MG63 (cell line): ENCODE measurements around the gene RASEF. TPM values are rescaled to one million over a fixed set of nuclear protein-coding genes. Genes with fewer than 3 reads are reported as not detected.

Experiments used
- DNase-seq: peaks from one replicate; pipeline ENCODE4 v3.0.0-alpha.2; 2020
- H3K27me3 ChIP-seq: fragments of 250-450 bp; sonication (Bioruptor Pico); 2 replicates; pipeline ENCODE4 v1.5.1; 2020; ENCODE audit warnings: mild to moderate bottlenecking, moderate library complexity
- H3K36me3 ChIP-seq: fragments of 250-450 bp; sonication (Bioruptor Pico); 2 replicates; pipeline ENCODE4 v1.5.1; 2020; ENCODE audit warnings: mild to moderate bottlenecking, moderate library complexity
- H3K4me3 ChIP-seq: fragments of 250-450 bp; sonication (Bioruptor Pico); 2 replicates; pipeline ENCODE4 v1.5.1; 2020; ENCODE audit warnings: mild to moderate bottlenecking, moderate library complexity
- H3K9me3 ChIP-seq: fragments of 250-450 bp; sonication (Bioruptor Pico); 2 replicates; pipeline ENCODE4 v1.5.1; 2020; ENCODE audit warnings: mild to moderate bottlenecking, moderate library complexity
- total RNA-seq: library from RNA; depleted of rRNA; stranded (reverse); fragments of >200 nt; shearing (Covaris generic); gene quantifications from 2 replicates; pipeline ENCODE4 v1.2.3, GENCODE V29; 2014; ENCODE audit warnings: low replicate concordance

RASEF gene
- total RNA-seq, 1 experiment from 2014 or later, result 0.92 TPM

DNA sequence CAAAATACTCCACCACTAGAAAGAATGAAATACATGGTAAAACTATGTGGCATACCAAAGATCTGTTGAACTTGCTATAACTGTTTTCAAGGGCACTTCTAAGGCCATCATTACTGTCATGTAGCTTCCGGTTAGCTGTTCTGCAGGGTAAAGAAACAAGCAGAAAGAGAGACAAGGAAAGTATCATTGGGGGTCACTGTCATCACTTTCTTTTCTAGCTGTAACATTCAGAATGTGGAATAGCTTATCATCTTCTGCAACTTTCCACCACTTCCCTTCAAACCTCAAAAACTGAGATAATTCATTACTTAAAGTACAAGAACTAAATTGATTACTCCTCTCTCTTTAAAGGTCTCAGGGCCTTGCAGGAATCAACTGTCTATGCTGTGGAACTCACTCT lies 57.6 kb downstream of the RASEF start:
- DNase-seq, result no peak
- Histone ChIP-seq H3K4me3 (no peak overlapping the region), H3K36me3 (no peaks in the 10 kb centered on the region), H3K27me3 (no peaks in the 10 kb centered on the region), H3K9me3 (no peaks in the 10 kb centered on the region)

DNA sequence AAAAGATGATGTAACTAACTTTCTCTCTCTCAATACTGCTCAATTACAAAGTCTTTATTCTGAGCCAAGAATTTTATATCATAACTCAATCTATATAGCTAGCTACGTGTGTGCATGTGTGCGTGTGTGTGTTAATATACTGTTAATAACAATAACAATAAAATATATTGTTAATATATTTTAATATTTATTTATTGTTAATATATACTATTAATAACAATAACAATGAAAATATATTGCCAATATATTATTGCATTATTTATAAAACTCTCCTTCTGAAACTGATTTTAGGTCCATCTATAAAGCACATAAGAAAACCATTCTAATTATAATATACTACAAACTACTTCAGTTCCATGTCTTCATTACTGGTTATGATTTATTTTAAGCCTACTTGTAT lies 60.6 kb downstream of the RASEF start:
- no peaks in the 10 kb centered on the region for H3K36me3 ChIP-seq
- no peaks in the 10 kb centered on the region for H3K9me3 ChIP-seq
- no peak for DNase-seq
- H3K4me3 ChIP-seq, result no peak overlapping the region
- H3K27me3 ChIP-seq, result no peaks in the 10 kb centered on the region

DNA sequence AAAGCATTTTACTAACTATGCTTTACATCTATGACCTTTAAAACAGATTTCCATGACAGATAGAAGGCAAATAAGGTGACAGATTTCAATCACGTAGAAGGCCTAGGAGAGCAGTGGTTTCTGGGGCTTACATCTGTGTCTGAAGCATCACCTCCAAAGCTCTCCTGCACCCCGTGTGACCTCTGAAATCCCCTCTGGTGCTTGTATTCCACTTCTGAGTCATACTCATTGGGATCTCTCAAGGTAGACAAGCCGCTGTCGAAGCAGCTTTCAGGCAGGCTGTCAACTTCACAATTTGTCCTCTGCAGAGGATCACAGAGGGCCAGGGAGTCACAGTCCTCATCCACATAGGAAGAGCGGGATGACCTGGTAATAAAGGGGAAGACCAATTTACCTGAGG lies 62.2 kb downstream of the RASEF start:
- Histone ChIP-seq H3K9me3 (no peaks in the 10 kb centered on the region), H3K4me3 (no peak overlapping the region), H3K27me3 (no peaks in the 10 kb centered on the region), H3K36me3 (no peaks in the 10 kb centered on the region)
- no peak for DNase-seq

DNA sequence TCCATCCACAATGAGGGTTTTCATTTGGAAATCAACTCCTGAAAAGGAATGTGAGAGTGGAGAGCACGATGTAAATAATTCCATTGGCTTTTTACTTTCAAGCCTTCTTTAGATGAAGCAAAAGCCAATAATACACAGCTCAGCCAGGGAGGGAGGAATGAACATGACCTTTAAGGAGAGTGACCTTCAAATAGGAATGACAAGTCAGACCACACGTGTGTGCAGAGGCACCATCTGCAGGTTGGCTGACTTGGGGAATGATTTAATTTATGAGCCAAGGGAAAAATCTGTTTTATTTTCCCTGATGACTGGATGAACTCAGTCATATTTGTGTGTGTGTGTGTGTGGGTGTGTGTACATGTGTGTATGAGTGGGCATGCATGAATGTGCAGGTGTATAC lies 64.5 kb downstream of the RASEF start:
- Histone ChIP-seq H3K9me3 (no peaks in the 10 kb centered on the region), H3K4me3 (no peak overlapping the region), H3K27me3 (no peaks in the 10 kb centered on the region), H3K36me3 (no peaks in the 10 kb centered on the region)
- no peak for DNase-seq

DNA sequence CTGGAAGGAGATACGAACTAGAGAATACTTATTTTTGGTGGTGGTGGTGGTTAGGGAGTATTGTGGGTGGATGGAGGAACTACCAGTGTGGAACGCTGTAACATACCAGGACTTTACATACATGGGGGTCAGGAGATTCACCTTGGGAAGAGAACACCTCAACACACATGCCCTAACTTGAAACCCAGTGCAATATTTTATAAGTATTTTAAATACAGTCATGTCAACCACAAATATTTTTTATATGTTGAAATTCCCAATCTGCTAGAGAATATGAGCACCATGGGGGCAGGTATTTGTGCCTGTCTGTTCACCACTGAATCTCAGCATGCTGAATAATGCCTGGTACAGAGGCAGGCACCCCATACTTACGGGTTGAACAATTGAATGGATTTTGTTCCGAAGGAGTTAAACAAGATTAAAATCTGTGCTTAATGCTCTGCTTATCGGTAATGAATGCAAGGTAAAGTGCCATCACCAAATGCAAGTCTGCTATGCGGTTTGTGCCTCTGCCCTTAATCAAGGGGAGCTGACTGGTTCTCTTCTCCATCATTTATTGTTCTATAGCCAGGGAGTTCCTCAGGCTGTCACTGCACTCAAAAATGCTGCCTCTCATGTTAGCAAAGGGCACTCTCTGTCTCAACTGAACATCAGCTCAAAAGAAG lies 65.3 kb downstream of the RASEF start:
- no peak for DNase-seq
- H3K9me3 ChIP-seq, result no peaks in the 10 kb centered on the region
- H3K27me3 ChIP-seq, result no peaks in the 10 kb centered on the region
- H3K36me3 ChIP-seq, result no peaks in the 10 kb centered on the region
- no peak overlapping the region for H3K4me3 ChIP-seq

DNA sequence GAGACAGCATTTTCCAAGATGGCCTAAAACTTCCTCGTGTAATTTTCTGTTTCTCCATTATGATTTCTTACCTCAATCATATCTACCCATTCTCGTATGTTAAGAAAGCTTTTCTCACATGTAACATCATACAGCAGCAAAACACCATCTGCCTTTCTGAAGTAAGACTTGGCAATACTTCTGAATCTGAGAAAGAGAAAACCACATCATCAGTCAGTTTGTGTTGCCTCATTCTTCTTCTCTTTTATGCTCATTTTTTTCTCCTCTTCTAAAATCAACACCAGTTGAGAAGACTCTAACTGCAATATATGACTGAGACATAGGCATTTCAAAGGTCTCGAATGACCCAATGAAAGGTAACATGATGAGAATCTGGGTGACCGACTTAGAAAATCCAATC lies 66.0 kb downstream of the RASEF start:
- H3K4me3 ChIP-seq, result no peak overlapping the region
- H3K9me3 ChIP-seq, result no peaks in the 10 kb centered on the region
- no peaks in the 10 kb centered on the region for H3K27me3 ChIP-seq
- no peak for DNase-seq
- H3K36me3 ChIP-seq, result no peaks in the 10 kb centered on the region

DNA sequence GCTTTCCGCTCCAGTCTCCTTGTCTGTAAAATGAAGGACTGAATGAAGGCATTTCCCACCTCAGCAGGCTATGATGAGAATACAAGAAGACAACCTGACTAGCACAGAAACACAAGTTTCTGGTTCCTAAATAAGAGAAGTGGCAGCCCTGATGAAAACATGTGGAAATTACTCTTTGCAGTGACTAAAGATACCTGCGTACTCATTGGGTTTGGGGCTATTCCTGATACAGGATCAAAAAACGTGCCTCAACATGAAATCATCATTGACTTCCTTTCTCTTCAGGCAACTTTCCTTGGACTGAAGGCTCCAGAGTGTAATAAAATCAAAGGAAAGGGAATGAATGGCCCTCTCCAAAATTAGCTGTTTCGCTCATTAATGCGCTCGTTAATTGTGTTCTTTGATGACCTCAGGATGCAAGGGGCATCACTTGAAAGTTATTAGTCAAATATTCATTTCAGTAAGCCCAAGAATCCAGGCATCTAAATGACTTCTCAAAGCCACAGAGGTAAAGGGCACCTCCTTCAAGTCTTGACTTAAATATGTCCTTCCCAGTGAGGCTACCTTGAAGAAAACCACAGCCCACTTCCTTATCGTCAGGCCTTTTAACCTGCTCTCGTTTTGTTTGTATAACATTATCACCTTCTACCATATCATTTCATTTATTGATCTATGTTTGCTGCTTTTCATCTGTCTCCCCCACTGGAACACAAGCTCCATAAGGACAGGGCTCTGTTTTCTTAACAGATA lies 68.9 kb downstream of the RASEF start:
- Histone ChIP-seq H3K4me3 (no peak overlapping the region), H3K9me3 (no peaks in the 10 kb centered on the region), H3K36me3 (no peaks in the 10 kb centered on the region), H3K27me3 (no peaks in the 10 kb centered on the region)
- no peak for DNase-seq

DNA sequence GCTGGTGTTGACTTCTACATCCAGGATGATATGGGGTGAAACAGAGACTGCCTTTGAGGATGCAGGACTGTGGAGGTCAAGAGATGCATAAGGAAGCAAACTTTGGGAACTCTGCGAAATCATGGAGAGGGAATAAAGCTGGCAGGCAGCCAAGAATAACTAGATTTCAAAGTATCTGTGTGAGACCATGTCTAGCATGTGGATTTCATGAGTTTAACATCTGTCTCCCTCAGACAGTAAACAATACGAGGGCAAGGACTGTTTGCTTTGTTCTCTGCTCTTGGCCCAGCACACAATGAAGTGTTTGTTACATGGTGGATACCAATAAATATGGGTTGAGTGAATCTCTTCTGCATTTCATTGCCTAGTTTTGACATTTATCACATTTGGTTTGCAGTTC lies 71.3 kb downstream of the RASEF start:
- Histone ChIP-seq H3K27me3 (no peaks in the 10 kb centered on the region), H3K36me3 (no peaks in the 10 kb centered on the region), H3K4me3 (no peak overlapping the region), H3K9me3 (no peaks in the 10 kb centered on the region)
- DNase-seq, result no peak

DNA sequence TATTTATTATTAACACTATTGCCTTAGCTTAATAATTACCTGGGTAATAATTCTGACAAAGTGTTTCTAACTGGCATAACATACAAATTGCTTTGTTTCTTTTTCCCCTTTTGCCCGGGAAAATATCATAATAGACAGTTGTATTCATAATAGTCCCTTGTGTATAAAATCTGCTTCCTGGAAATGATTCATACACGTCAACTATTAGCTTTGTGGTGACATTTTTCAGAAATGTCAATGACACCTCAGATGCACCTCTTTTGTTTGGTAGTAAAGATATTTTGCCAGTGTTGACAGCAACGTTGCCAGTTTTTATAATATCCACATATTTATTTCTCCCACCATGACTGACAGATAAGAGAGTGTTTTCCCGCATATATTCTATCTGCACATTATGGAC lies 73.0 kb downstream of the RASEF start:
- no peaks in the 10 kb centered on the region for H3K36me3 ChIP-seq

DNA sequence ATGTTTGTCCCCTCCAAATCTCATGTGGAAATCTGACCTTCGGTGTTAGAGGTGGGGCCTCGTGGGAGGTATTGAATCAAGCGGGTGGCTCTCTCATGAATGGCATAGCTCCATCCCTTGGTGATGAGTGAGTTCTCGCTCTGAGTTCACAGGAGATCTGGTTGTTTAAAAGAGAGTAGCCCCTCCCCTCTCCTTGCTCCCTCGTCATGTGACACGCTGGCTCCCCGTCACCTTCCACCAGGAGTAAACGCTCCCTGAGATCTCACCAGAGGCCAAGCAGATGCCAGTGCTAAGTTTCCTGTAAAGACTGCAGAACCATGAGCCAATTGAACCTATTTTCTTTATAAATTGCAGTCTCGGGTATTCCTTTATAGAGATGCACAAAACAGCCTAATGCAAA lies 74.5 kb downstream of the RASEF start:
- H3K36me3 ChIP-seq, result no peaks in the 10 kb centered on the region
- DNase-seq, result no peak
- no peaks in the 10 kb centered on the region for H3K9me3 ChIP-seq
- no peaks in the 10 kb centered on the region for H3K27me3 ChIP-seq
- no peak overlapping the region for H3K4me3 ChIP-seq

More for the DNA sequence above, 73.0 kb downstream of the RASEF start:
- Histone ChIP-seq H3K9me3 (no peaks in the 10 kb centered on the region), H3K4me3 (no peak overlapping the region), H3K27me3 (no peaks in the 10 kb centered on the region)
- DNase-seq, result no peak

DNA sequence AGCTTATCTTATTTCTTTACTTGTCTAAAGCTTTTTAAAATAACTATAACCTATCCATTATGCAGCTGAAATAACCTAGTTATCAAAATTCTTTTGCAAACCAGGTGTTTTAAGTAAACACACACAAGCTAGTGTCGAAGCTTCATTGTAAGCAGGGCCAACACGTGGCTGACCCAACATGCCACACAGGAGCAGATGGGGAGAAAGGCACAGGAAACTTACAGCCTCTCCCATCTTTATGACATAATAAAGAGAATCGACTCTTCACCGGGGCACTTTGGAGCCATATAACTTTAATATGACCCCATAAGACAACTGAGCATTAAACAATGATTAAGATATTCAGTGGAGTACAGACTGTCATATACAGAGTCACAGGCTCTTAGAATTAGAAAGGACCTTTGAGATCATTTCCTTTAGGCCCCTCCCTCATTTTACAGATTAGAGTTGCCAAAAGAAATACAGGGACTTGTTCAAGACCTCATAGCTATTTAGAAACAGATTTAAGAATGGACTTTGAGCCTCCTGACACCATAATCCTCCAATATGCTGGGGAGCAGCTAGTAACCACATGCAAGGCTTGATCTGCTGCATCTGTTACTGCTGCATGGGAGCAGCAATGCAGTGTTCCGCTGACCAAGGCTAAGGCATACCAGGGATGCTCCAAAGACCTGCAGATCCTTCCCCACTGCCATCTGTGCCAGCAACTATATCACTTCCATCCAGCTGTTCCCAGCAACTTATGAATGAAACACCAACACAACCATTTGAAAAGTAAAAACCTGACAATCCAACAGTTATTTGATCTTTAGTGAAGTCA lies 75.4 kb downstream of the RASEF start:
- H3K36me3 ChIP-seq, result no peaks in the 10 kb centered on the region
- DNase-seq, result no peak
- H3K27me3 ChIP-seq, result no peaks in the 10 kb centered on the region
- no peaks in the 10 kb centered on the region for H3K9me3 ChIP-seq
- no peak overlapping the region for H3K4me3 ChIP-seq

DNA sequence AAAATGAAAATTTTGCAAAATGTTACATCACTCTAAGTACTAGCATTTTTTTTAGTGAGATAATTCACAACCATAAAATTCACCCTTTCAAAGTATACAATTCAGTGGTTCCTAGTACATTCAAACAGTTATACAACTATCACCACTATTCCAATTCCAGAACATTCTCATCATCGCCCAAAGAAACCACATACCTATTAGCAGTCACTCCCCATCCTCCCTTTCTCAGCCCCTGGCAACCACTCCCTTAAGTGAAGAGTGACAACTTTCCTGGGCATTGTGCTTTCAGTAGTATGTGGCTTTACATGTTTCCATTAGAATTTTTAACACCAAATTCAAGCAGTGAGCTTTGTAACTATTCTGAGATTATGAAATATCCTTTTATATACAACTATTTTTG lies 81.4 kb downstream of the RASEF start:
- Histone ChIP-seq H3K36me3 (no peaks in the 10 kb centered on the region), H3K4me3 (no peak overlapping the region), H3K9me3 (no peaks in the 10 kb centered on the region), H3K27me3 (no peaks in the 10 kb centered on the region)
- DNase-seq, result no peak

DNA sequence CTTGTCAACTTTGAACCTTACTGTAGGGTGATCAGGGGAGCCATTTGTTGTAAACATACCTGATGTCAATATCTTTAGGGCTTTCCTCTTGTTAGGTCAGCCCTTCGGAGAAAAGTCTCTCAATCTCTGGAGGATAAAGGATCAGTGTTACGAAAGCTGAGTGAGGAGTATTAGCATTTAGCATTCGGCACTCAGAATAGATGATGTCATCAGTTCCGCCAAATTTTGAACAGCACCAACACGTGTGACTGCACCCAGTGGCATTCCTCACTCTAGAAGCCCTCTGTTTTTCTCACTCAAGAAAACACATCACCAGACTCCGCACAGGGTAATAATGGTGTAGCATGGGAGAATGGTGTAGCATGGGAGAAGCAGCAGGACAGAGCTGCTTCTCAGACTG lies 87.8 kb downstream of the RASEF start:
- Histone ChIP-seq H3K36me3 (no peaks in the 10 kb centered on the region), H3K9me3 (no peaks in the 10 kb centered on the region), H3K4me3 (no peak overlapping the region), H3K27me3 (no peaks in the 10 kb centered on the region)
- no peak for DNase-seq

DNA sequence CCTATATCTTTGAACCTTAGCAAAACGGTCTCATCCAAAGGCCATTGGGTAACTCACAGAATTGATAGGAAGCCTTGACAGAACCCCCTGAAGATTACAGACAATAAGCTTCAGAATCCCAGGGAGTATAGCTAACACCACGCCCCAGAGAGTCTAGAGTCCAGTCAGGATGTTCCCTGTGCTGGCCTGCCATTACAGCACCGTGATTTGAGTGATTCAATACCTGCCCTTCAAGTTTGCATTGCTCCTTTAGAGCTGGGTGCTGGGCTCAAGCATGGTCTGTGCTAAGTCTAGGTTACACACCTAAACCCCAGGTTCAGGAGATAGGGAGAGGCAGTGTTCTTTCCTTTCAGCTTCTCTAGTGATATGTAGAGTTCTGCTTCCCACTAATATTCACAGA lies 90.5 kb downstream of the RASEF start:
- H3K27me3 ChIP-seq, result no peaks in the 10 kb centered on the region
- no peak for DNase-seq
- H3K9me3 ChIP-seq, result no peaks in the 10 kb centered on the region
- no peak overlapping the region for H3K4me3 ChIP-seq
- H3K36me3 ChIP-seq, result no peaks in the 10 kb centered on the region

DNA sequence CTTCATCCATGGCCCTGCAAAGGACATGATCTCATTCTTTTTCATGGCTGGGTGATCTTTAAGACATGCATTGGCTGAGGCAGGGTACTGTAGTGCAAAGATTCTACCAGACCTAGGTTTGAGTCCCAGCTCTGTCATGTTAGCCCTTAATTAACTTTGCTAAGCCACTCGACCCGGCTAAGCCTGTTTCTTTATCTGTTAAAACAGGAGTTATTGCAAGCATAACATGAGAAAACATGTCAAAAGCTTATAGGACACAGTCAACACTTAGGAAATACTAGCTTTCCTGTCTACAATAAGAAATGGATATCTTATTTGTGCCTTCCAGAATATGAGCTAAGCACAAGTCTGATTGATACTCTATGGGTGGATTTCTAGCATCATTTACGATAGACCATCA lies 92.6 kb downstream of the RASEF start:
- DNase-seq, result no peak
- no peaks in the 10 kb centered on the region for H3K9me3 ChIP-seq
- no peaks in the 10 kb centered on the region for H3K27me3 ChIP-seq
- no peak overlapping the region for H3K4me3 ChIP-seq
- no peaks in the 10 kb centered on the region for H3K36me3 ChIP-seq

DNA sequence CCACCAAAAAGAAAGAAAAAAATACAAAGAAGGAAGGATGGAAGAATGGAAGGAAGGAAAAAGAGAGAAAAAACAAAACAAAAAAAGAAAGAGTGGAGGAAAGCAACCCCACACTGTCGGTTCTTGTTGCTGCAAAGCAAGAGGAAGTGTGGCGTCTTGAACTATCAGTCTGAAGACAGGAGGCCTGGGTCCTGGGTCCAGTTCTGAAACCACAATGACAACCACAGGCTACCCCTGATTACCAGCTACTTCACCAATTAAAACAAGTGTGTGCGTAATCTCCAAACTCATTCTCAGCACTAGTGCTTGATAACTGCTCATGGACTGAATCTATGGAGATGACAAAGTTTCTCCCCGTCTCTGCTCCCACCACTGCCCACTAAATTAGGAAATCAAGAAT lies 93.7 kb downstream of the RASEF start:
- no peak for DNase-seq
- no peaks in the 10 kb centered on the region for H3K36me3 ChIP-seq
- no peaks in the 10 kb centered on the region for H3K9me3 ChIP-seq
- no peaks in the 10 kb centered on the region for H3K27me3 ChIP-seq
- no peak overlapping the region for H3K4me3 ChIP-seq

DNA sequence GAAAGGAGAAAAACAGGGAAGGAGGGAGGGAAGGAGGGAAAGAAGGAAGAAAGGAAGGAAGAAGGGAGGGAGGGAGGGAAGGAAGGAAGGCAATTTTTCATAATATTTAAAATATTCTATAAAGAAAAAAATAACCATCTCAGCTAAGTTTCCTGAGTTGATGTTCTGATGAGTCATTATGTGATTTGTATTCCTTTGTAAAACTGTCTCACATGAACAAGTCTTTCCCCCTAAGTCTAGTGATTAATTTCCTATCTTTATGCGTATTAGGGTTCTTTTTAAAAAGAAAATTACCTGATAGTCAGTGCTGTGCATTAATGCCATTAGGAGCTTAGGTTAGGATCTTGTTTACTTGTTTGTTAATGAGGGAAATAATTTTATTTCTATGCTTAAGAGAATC lies 94.1 kb downstream of the RASEF start:
- Histone ChIP-seq H3K9me3 (no peaks in the 10 kb centered on the region), H3K36me3 (no peaks in the 10 kb centered on the region), H3K27me3 (no peaks in the 10 kb centered on the region), H3K4me3 (no peak overlapping the region)
- DNase-seq, result no peak

DNA sequence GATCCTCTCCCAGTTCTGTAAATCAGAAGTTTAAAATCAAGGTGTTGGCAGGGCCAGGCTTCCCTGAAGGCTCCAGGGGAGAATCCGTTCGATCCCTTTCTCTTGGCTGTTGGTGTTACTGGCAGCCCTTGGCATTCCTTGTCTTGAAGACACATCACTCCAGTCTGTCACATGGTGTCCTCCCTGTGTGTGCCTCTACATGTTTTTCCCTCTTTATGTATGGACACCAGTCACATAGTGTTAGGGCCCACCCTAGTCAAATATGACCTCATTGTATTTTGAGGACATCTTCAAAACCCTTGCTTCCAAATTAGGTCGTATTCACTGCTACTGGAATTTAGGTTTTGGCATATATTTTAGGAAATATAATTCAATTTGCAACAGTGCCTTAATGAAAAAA lies 94.6 kb downstream of the RASEF start:
- Histone ChIP-seq H3K9me3 (no peaks in the 10 kb centered on the region), H3K4me3 (no peak overlapping the region), H3K27me3 (no peaks in the 10 kb centered on the region), H3K36me3 (no peaks in the 10 kb centered on the region)
- DNase-seq, result no peak
